ENCODE measurements around the gene ETS1.

ETS1 gene

GRCh38 chr11:128618603-128619002 is 31.2 kb upstream of the ETS1 start:
- DNase-seq, result no peak
- H3K4me3 ChIP-seq (ENCODE audit: low read depth in 1 of 2, low read length in 2 of 2), result no peak overlapping the region

DNA sequence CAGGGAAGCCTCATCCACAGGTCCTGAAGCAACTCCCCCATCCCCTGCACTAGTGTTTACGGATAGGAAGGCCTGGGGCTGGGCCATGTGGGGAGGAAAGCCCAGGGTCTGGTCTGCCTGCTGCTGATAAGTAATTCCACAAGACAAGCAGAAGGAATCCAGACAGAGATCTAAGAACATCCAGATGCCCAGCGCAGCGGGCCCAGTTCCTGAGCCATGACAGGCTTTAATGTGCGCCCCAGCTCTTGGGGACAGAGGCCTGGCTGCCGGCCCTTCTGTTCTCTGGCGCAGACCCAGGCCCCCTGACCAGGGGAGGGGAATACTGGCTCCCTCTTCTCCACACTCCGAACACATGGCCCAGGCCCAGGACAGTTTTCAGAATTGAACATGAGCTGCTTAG is 28.8 kb upstream of the ETS1 start:
- no peak for DNase-seq
- Histone ChIP-seq H3K27ac (ENCODE audit: low read length) (no peak overlapping the region), H3K9me3 (ENCODE audit: insufficient read depth, low read length, severe bottlenecking) (no peaks in the 10 kb centered on the region), H3K4me2 (ENCODE audit: insufficient read depth, low read length) (no peak overlapping the region), H3K4me3 (ENCODE audit: low read depth in 1 of 2, low read length in 2 of 2) (no peak overlapping the region), H3K9ac (ENCODE audit: low read depth, low read length) (no peak overlapping the region), H3K4me1 (ENCODE audit: insufficient read depth, low read length) (peaks cover 36% of the 10 kb centered on the region), H3K36me3 (ENCODE audit: insufficient read depth, low read length) (no peaks in the 10 kb centered on the region), H4K20me1 (ENCODE audit: insufficient read depth, low read length) (no peaks in the 10 kb centered on the region), H3K27me3 (ENCODE audit: insufficient read depth, low read length, poor library complexity) (no peaks in the 10 kb centered on the region), H2AFZ (ENCODE audit: low read depth, low read length) (no peak overlapping the region), H3K79me2 (ENCODE audit: insufficient read depth, low read length) (no peaks in the 10 kb centered on the region)
- no peak for TF ChIP-seq EZH2 (IDR thresholded peaks at IDR 0.05; ENCODE audit: borderline replicate concordance, low read depth, low read length, severe bottlenecking)
- TF ChIP-seq, protein P1, sequence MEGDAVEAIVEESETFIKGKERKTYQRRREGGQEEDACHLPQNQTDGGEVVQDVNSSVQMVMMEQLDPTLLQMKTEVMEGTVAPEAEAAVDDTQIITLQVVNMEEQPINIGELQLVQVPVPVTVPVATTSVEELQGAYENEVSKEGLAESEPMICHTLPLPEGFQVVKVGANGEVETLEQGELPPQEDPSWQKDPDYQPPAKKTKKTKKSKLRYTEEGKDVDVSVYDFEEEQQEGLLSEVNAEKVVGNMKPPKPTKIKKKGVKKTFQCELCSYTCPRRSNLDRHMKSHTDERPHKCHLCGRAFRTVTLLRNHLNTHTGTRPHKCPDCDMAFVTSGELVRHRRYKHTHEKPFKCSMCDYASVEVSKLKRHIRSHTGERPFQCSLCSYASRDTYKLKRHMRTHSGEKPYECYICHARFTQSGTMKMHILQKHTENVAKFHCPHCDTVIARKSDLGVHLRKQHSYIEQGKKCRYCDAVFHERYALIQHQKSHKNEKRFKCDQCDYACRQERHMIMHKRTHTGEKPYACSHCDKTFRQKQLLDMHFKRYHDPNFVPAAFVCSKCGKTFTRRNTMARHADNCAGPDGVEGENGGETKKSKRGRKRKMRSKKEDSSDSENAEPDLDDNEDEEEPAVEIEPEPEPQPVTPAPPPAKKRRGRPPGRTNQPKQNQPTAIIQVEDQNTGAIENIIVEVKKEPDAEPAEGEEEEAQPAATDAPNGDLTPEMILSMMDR (IDR thresholded peaks at IDR 0.05; ENCODE audit: borderline replicate concordance, extremely low read depth, low read length, poor library complexity, severe bottlenecking), result no peak
- ATAC-seq (ENCODE audit: insufficient read depth, low read depth), result no peak

More at GRCh38 chr11:128618603-128619002, 31.2 kb upstream of the ETS1 start:
- H3K4me1 ChIP-seq (ENCODE audit: insufficient read depth, low read length), result peaks cover 12% of the 10 kb centered on the region
- TF ChIP-seq, protein P1 (IDR thresholded peaks at IDR 0.05; ENCODE audit: borderline replicate concordance, extremely low read depth, low read length, poor library complexity, severe bottlenecking), result no peak
- H4K20me1 ChIP-seq (ENCODE audit: insufficient read depth, low read length), result no peaks in the 10 kb centered on the region
- H3K9me3 ChIP-seq (ENCODE audit: insufficient read depth, low read length, severe bottlenecking), result no peaks in the 10 kb centered on the region
- no peaks in the 10 kb centered on the region for H3K36me3 ChIP-seq (ENCODE audit: insufficient read depth, low read length)
- H3K4me2 ChIP-seq (ENCODE audit: insufficient read depth, low read length), result no peak overlapping the region
- H3K79me2 ChIP-seq (ENCODE audit: insufficient read depth, low read length), result no peaks in the 10 kb centered on the region
- ATAC-seq (ENCODE audit: insufficient read depth, low read depth), result no peak
- no peak overlapping the region for H3K27ac ChIP-seq (ENCODE audit: low read length)
- no peaks in the 10 kb centered on the region for H3K27me3 ChIP-seq (ENCODE audit: insufficient read depth, low read length, poor library complexity)
- H2AFZ ChIP-seq (ENCODE audit: low read depth, low read length), result no peak overlapping the region
- H3K9ac ChIP-seq (ENCODE audit: low read depth, low read length), result no peak overlapping the region

GRCh38 chr11:128615612-128616011 is 28.3 kb upstream of the ETS1 start:
- Histone ChIP-seq H3K27ac (ENCODE audit: low read length) (0 out of 2 replicates have a peak overlapping the region, but pooled peaks have one; percentile 93), H4K20me1 (ENCODE audit: insufficient read depth, low read length) (no peaks in the 10 kb centered on the region), H3K4me3 (ENCODE audit: low read depth in 1 of 2, low read length in 2 of 2) (no peak overlapping the region), H2AFZ (ENCODE audit: low read depth, low read length) (no peak overlapping the region), H3K9me3 (ENCODE audit: insufficient read depth, low read length, severe bottlenecking) (no peaks in the 10 kb centered on the region), H3K27me3 (ENCODE audit: insufficient read depth, low read length, poor library complexity) (no peaks in the 10 kb centered on the region), H3K4me1 (ENCODE audit: insufficient read depth, low read length) (peaks cover 42% of the 10 kb centered on the region), H3K4me2 (ENCODE audit: insufficient read depth, low read length) (no peak overlapping the region), H3K36me3 (ENCODE audit: insufficient read depth, low read length) (no peaks in the 10 kb centered on the region), H3K9ac (ENCODE audit: low read depth, low read length) (no peak overlapping the region), H3K79me2 (ENCODE audit: insufficient read depth, low read length) (no peaks in the 10 kb centered on the region)
- ATAC-seq (ENCODE audit: insufficient read depth, low read depth) (no peak), DNase-seq (no peak)
- TF ChIP-seq, protein P1 (IDR thresholded peaks at IDR 0.05; ENCODE audit: borderline replicate concordance, extremely low read depth, low read length, poor library complexity, severe bottlenecking), result no peak
- no peak for TF ChIP-seq EZH2 (IDR thresholded peaks at IDR 0.05; ENCODE audit: borderline replicate concordance, low read depth, low read length, severe bottlenecking)

DNA sequence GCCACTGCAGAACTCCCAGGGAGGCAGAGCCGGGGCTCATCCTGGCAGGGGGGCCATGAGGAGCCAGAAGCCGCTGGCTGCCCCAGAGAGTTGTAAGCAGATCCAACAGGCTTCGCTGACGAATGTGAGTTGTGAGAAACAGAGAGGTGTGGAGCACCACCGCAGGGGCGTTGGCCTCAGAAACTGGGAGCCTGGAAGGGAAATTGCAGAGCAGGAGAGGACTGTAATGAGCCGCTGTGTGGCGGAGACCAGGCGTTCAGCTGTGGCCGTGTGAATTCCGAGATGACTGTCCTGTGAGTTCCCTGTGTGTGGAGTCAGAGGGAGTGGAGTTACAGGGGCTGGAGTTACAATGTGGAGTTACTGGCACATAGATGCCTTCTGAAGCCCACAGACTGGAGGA is 27.7 kb upstream of the ETS1 start:
- H3K4me3 ChIP-seq (ENCODE audit: low read depth in 1 of 2, low read length in 2 of 2), result no peak overlapping the region
- H3K27ac ChIP-seq (ENCODE audit: low read length), result peak overlapping the region; percentile 93; the same call in 1 of the 2 replicates
- no peaks in the 10 kb centered on the region for H3K9me3 ChIP-seq (ENCODE audit: insufficient read depth, low read length, severe bottlenecking)
- H3K36me3 ChIP-seq (ENCODE audit: insufficient read depth, low read length), result no peaks in the 10 kb centered on the region
- H3K27me3 ChIP-seq (ENCODE audit: insufficient read depth, low read length, poor library complexity), result no peaks in the 10 kb centered on the region
- no peaks in the 10 kb centered on the region for H4K20me1 ChIP-seq (ENCODE audit: insufficient read depth, low read length)
- no peak overlapping the region for H2AFZ ChIP-seq (ENCODE audit: low read depth, low read length)
- no peak overlapping the region for H3K4me2 ChIP-seq (ENCODE audit: insufficient read depth, low read length)
- no peak overlapping the region for H3K9ac ChIP-seq (ENCODE audit: low read depth, low read length)
- H3K79me2 ChIP-seq (ENCODE audit: insufficient read depth, low read length), result no peaks in the 10 kb centered on the region
- DNase-seq, result no peak
- ATAC-seq (ENCODE audit: insufficient read depth, low read depth), result no peak
- TF ChIP-seq, protein P1 (IDR thresholded peaks at IDR 0.05; ENCODE audit: borderline replicate concordance, extremely low read depth, low read length, poor library complexity, severe bottlenecking), result no peak
- TF ChIP-seq EZH2 (IDR thresholded peaks at IDR 0.05; ENCODE audit: borderline replicate concordance, low read depth, low read length, severe bottlenecking), result no peak
- H3K4me1 ChIP-seq (ENCODE audit: insufficient read depth, low read length), result peaks cover 47% of the 10 kb centered on the region

Data from DND-41 (cell line).